Activated T-helper 17 cell treated with anti-CD3 and anti-CD28 coated beads, Interleukin-2, amount 50 U/mL, for 72 hours (primary cell): Measurements from ENCODE around the gene FGF4. TPM values are rescaled to one million over a fixed set of nuclear protein-coding genes. Genes with fewer than 3 reads are reported as not detected.

Experiments used
- ATAC-seq: fragments of 150-1000 bp; cut with Tn5 transposase; replicated peaks from 2 replicates; pipeline ENCODE4 v1.10.0; 2021; ENCODE audit warnings: mild to moderate bottlenecking, moderate library complexity
- H3K27ac Mint-ChIP-seq: one replicate; pipeline ENCODE4 v1.8.0; 2022; ENCODE audit warnings: mixed read lengths
- H3K27me3 Mint-ChIP-seq: one replicate; pipeline ENCODE4 v1.8.0; 2022; ENCODE audit warnings: mixed read lengths
- H3K36me3 Mint-ChIP-seq: one replicate; pipeline ENCODE4 v1.8.0; 2022; ENCODE audit warnings: low read depth, mild to moderate bottlenecking, mixed read lengths
- H3K4me1 Mint-ChIP-seq: one replicate; pipeline ENCODE4 v1.8.0; 2022; ENCODE audit warnings: mixed read lengths
- H3K4me3 Mint-ChIP-seq: one replicate; pipeline ENCODE4 v1.8.0; 2022; ENCODE audit warnings: mild to moderate bottlenecking, mixed read lengths
- H3K9me3 Mint-ChIP-seq: one replicate; pipeline ENCODE4 v1.8.0; 2022; ENCODE audit warnings: mixed read lengths
- total RNA-seq, 2 donors: library from RNA; stranded (reverse); gene quantifications; one replicate each; pipeline ENCODE4 v1.2.3, GENCODE V29; 2022

FGF4 gene
- total RNA-seq, 2 donors from 2014 or later, result not detected

GRCh38 chr11:69731110-69731509 lies 44.0 kb downstream of the FGF4 start:
- Mint-ChIP-seq H3K4me3 (no peak overlapping the region), H3K27ac (no peak overlapping the region), H3K4me1 (no peaks in the 10 kb centered on the region), H3K9me3 (peaks cover 5% of the 10 kb centered on the region), H3K36me3 (no peaks in the 10 kb centered on the region), H3K27me3 (peaks cover 35% of the 10 kb centered on the region)
- ATAC-seq, result no peak

- no peak for ATAC-seq
- H3K27ac Mint-ChIP-seq, result no peak overlapping the region
- H3K9me3 Mint-ChIP-seq, result peaks cover 5% of the 10 kb centered on the region
- peaks cover 39% of the 10 kb centered on the region for H3K27me3 Mint-ChIP-seq
- no peaks in the 10 kb centered on the region for H3K36me3 Mint-ChIP-seq
- H3K4me3 Mint-ChIP-seq, result no peak overlapping the region
- H3K4me1 Mint-ChIP-seq, result no peaks in the 10 kb centered on the region
These were observed 44.6 kb downstream of the FGF4 start for GRCh38 chr11:69730500-69730899.

GRCh38 chr11:69729252-69729651 lies 45.9 kb downstream of the FGF4 start:
- no peaks in the 10 kb centered on the region for H3K4me1 Mint-ChIP-seq
- H3K9me3 Mint-ChIP-seq, result no peaks in the 10 kb centered on the region
- no peak overlapping the region for H3K4me3 Mint-ChIP-seq
- H3K27me3 Mint-ChIP-seq, result peaks cover 41% of the 10 kb centered on the region
- no peak overlapping the region for H3K27ac Mint-ChIP-seq
- H3K36me3 Mint-ChIP-seq, result no peaks in the 10 kb centered on the region
- no peak for ATAC-seq

- Mint-ChIP-seq H3K27me3 (peaks cover 48% of the 10 kb centered on the region), H3K9me3 (no peaks in the 10 kb centered on the region)
- ATAC-seq, result no peak
These were observed 47.9 kb downstream of the FGF4 start for GRCh38 chr11:69727266-69727665.

GRCh38 chr11:69726481-69726880 lies 48.7 kb downstream of the FGF4 start:
- H3K27ac Mint-ChIP-seq, result no peak overlapping the region
- peaks cover 43% of the 10 kb centered on the region for H3K27me3 Mint-ChIP-seq
- H3K36me3 Mint-ChIP-seq, result no peaks in the 10 kb centered on the region
- no peaks in the 10 kb centered on the region for H3K4me1 Mint-ChIP-seq
- H3K9me3 Mint-ChIP-seq, result no peaks in the 10 kb centered on the region
- no peak for ATAC-seq
- no peak overlapping the region for H3K4me3 Mint-ChIP-seq

More at GRCh38 chr11:69727266-69727665, 47.9 kb downstream of the FGF4 start:
- Mint-ChIP-seq H3K4me1 (no peaks in the 10 kb centered on the region), H3K36me3 (no peaks in the 10 kb centered on the region), H3K27ac (no peak overlapping the region), H3K4me3 (no peak overlapping the region)

- no peaks in the 10 kb centered on the region for H3K36me3 Mint-ChIP-seq
- H3K27me3 Mint-ChIP-seq, result peaks cover 46% of the 10 kb centered on the region
- ATAC-seq, result no peak
- no peaks in the 10 kb centered on the region for H3K9me3 Mint-ChIP-seq
- no peak overlapping the region for H3K4me3 Mint-ChIP-seq
- no peaks in the 10 kb centered on the region for H3K4me1 Mint-ChIP-seq
- no peak overlapping the region for H3K27ac Mint-ChIP-seq
These were observed 49.1 kb downstream of the FGF4 start for GRCh38 chr11:69726019-69726418.

GRCh38 chr11:69721745-69722144 lies 53.4 kb downstream of the FGF4 start:
- Mint-ChIP-seq H3K36me3 (no peaks in the 10 kb centered on the region), H3K4me1 (no peaks in the 10 kb centered on the region), H3K27me3 (peaks cover 44% of the 10 kb centered on the region), H3K4me3 (no peak overlapping the region), H3K27ac (no peak overlapping the region), H3K9me3 (no peaks in the 10 kb centered on the region)
- ATAC-seq, result no peak

- H3K9me3 Mint-ChIP-seq, result no peaks in the 10 kb centered on the region
- ATAC-seq, result no peak
- no peak overlapping the region for H3K27ac Mint-ChIP-seq
- H3K4me1 Mint-ChIP-seq, result no peaks in the 10 kb centered on the region
- H3K27me3 Mint-ChIP-seq, result peaks cover 41% of the 10 kb centered on the region
- no peak overlapping the region for H3K4me3 Mint-ChIP-seq
- no peaks in the 10 kb centered on the region for H3K36me3 Mint-ChIP-seq
These were observed 54.0 kb downstream of the FGF4 start for GRCh38 chr11:69721106-69721505.

Other genes starting within 250 kb of the FGF4 start
- 1 to 10 TPM in 1 of 2 donors, under 1 TPM in 1; 0.82 to 3.7 TPM for gene CCND1, start 134.2 kb downstream of the FGF4 start, total RNA-seq
- gene LTO1, start 100.0 kb downstream of the FGF4 start, total RNA-seq, result 10 to 100 TPM; 20.4 to 25.6 TPM
- not detected for gene FGF19, start 71.3 kb downstream of the FGF4 start, total RNA-seq
- gene FGF3, start 44.1 kb upstream of the FGF4 start, total RNA-seq, result not detected